PC-9 (cell line): ENCODE data around the gene CACNA1D.

Experiments used
- EZH2 ChIP-seq: fragments of 200-600 bp; sonication (generic); IDR thresholded peaks from 2 replicates; pipeline ENCODE4 v1.8.0; 2017; ENCODE audit warnings: antibody characterized with exemption, low read depth
- TF ChIP-seq, protein P1 (sequence below): fragments of 200-600 bp; sonication (generic); conservative IDR thresholded peaks from 2 replicates; pipeline ENCODE4 v1.6.1; 2017; ENCODE audit warnings: mixed run types, antibody characterized with exemption, mild to moderate bottlenecking, moderate library complexity

DNA sequence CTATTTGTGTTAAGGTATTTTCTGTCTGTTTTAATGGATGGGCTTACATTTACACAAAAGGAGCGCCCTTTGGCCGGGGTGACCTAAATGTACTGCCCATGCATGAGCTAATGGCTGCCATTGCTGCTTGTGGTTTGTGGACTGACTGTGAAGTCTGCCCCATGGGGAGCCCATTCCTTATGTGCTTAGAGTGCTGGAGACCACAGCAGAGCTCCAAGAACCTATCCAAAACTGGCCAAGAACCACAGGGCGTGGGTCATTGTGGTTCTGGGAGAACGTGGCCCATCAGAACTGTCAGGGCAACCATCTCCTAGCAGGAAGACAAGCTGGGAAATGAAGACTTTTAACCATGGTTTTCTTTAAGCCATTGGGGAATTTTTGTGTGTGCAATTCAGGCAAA lies 246.5 kb downstream of the CACNA1D start:
- TF ChIP-seq, protein P1, sequence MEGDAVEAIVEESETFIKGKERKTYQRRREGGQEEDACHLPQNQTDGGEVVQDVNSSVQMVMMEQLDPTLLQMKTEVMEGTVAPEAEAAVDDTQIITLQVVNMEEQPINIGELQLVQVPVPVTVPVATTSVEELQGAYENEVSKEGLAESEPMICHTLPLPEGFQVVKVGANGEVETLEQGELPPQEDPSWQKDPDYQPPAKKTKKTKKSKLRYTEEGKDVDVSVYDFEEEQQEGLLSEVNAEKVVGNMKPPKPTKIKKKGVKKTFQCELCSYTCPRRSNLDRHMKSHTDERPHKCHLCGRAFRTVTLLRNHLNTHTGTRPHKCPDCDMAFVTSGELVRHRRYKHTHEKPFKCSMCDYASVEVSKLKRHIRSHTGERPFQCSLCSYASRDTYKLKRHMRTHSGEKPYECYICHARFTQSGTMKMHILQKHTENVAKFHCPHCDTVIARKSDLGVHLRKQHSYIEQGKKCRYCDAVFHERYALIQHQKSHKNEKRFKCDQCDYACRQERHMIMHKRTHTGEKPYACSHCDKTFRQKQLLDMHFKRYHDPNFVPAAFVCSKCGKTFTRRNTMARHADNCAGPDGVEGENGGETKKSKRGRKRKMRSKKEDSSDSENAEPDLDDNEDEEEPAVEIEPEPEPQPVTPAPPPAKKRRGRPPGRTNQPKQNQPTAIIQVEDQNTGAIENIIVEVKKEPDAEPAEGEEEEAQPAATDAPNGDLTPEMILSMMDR, result no peak
- TF ChIP-seq EZH2, result no peak
